ENCODE data around the gene PHOSPHO1. TPM values are rescaled to one million over a fixed set of nuclear protein-coding genes. Genes with fewer than 3 reads are reported as not detected.

Gene PHOSPHO1
- polyA plus RNA-seq, 3 donors from 2014 or later, result 0.77 to 3.6 (median 2.0) TPM

- H3K9me3 Mint-ChIP-seq, result no peaks in the 10 kb centered on the region
- peak overlapping the region in 1 of 5 donors; percentile 39 for H3K4me3 Mint-ChIP-seq
- peaks cover 34 to 55% of the 10 kb centered on the region in 2 donors for H3K4me1 Mint-ChIP-seq
- peaks cover 21 to 41% (median 30%) of the 10 kb centered on the region in 3 donors for H3K36me3 Mint-ChIP-seq
- no peak for DNase-seq
- H3K27me3 Mint-ChIP-seq (ENCODE audit: low read depth in 3 of 3), result no peaks in the 10 kb centered on the region
- peak overlapping the region in 2 of 6 donors; percentile 13 to 45 for H3K27ac Mint-ChIP-seq
Observed at GRCh38 chr17:49203796-49204195, 26.8 kb downstream of the PHOSPHO1 start.

GRCh38 chr17:49201481-49201927, 29.1 kb downstream of the PHOSPHO1 start:
- Mint-ChIP-seq H3K4me3 (no peak overlapping the region), H3K4me1 (peaks cover 19 to 39% of the 10 kb centered on the region in 2 donors), H3K9me3 (no peaks in the 10 kb centered on the region), H3K36me3 (peaks cover 13 to 30% (median 24%) of the 10 kb centered on the region in 3 donors), H3K27me3 (ENCODE audit: low read depth in 3 of 3) (no peaks in the 10 kb centered on the region), H3K27ac (no peak overlapping the region)
- no peak for DNase-seq

DNA sequence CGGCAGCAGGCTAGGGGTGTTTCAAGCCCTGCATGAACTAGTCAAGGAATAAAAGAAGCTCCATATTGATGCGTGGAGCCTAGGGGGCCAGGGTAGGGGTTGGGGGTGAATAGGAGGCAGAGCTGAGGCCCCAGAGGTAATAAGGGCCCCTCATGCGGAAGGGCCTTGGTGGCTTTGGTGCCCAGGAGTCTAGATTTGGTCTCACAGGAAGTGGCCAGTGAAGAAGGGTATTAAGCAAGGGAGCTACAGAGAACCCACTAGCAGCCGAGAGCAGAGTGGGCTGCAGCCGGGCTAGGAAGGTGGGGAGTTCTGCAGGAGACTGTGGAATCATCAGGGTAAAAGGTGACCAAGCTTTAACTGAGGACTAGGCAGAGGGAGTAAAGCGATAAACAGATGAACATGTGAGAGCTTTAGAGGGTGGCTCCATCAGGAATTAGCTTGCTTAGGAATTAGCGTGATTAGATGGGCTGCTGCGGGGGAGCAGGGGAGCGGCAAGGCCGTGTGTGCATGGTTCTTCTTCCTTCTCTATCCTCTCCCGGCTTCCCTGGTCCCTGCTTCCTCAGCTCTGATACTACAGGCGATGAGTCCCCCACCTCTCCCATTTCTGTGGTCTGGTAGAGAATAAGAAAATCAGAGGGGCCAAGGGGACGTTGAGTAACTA, 30.0 kb downstream of the PHOSPHO1 start:
- peak overlapping the region in 2 of 6 donors; percentile 21 to 41 for H3K27ac Mint-ChIP-seq
- H3K9me3 Mint-ChIP-seq, result no peaks in the 10 kb centered on the region
- DNase-seq, result no peak
- H3K27me3 Mint-ChIP-seq (ENCODE audit: low read depth in 3 of 3), result no peaks in the 10 kb centered on the region
- peaks cover 14 to 33% of the 10 kb centered on the region in 2 donors for H3K4me1 Mint-ChIP-seq
- H3K36me3 Mint-ChIP-seq, result peaks cover 7 to 20% (median 15%) of the 10 kb centered on the region in 3 donors
- peak overlapping the region in 1 of 5 donors; percentile 23 for H3K4me3 Mint-ChIP-seq

GRCh38 chr17:49198211-49198610, 32.4 kb downstream of the PHOSPHO1 start:
- H3K4me1 Mint-ChIP-seq, result peaks cover 21 to 34% of the 10 kb centered on the region in 2 donors
- peaks cover 0 to 5% (median 5%) of the 10 kb centered on the region in 3 donors for H3K27me3 Mint-ChIP-seq (ENCODE audit: low read depth in 3 of 3)
- H3K36me3 Mint-ChIP-seq, result peaks cover 3 to 8% (median 7%) of the 10 kb centered on the region in 3 donors

DNA sequence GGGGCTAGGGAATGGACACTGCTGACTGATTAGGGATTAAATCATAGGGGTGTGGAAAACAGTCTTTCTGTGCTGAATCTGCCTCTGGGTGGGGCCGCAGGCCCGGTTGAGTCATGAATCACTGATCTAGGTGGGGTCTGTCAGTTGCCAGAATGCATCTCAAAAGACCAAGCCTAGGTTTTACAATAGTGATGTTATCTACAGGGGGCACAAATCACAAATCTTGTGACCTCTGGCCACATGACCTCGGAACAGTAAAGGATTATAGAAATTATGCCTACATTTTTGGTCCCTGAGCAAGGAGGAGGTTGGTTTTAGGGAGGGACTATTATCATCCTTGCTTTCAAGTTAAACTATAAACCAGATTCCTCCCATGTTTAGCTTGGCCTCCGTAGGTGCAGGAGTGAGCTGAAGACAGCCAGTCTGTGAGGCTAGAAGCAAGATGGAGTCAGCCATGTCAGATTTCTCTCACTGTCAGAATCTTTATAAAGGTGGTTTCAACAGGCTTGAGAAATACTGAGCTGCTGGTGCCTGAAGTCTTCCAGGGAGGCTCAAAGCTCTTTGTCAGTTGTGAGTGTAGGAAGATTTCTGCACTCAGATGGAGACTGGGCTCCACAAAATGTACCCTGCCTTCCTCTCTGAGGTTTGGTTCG, 33.1 kb downstream of the PHOSPHO1 start:
- Mint-ChIP-seq H3K27me3 (ENCODE audit: low read depth in 3 of 3) (peaks cover 6 to 13% (median 12%) of the 10 kb centered on the region in 3 donors), H3K4me3 (no peak overlapping the region), H3K27ac (peak overlapping the region in 1 of 6 donors; percentile 37), H3K4me1 (peaks cover 28 to 40% of the 10 kb centered on the region in 2 donors), H3K36me3 (peaks cover 3 to 5% (median 4%) of the 10 kb centered on the region in 3 donors), H3K9me3 (no peaks in the 10 kb centered on the region)
- no peak for DNase-seq

More at GRCh38 chr17:49198211-49198610, 32.4 kb downstream of the PHOSPHO1 start:
- no peak for DNase-seq
- Mint-ChIP-seq H3K4me3 (no peak overlapping the region), H3K9me3 (no peaks in the 10 kb centered on the region), H3K27ac (no peak overlapping the region)

GRCh38 chr17:49196520-49196919, 34.1 kb downstream of the PHOSPHO1 start:
- Mint-ChIP-seq H3K36me3 (peaks cover 0 to 3% (median 0%) of the 10 kb centered on the region in 3 donors), H3K27me3 (ENCODE audit: low read depth in 3 of 3) (peaks cover 16 to 22% (median 22%) of the 10 kb centered on the region in 3 donors), H3K4me1 (peaks cover 34 to 37% of the 10 kb centered on the region in 2 donors), H3K9me3 (peaks cover 0 to 3% (median 0%) of the 10 kb centered on the region in 6 donors), H3K4me3 (no peak overlapping the region), H3K27ac (peak overlapping the region in 1 of 6 donors; percentile 49)
- DNase-seq, result no peak

- Mint-ChIP-seq H3K9me3 (peaks cover 0 to 3% (median 0%) of the 10 kb centered on the region in 6 donors), H3K36me3 (peaks cover 0 to 3% (median 0%) of the 10 kb centered on the region in 3 donors), H3K27me3 (ENCODE audit: low read depth in 3 of 3) (peaks cover 17 to 23% (median 22%) of the 10 kb centered on the region in 3 donors), H3K27ac (peak overlapping the region in 2 of 6 donors; percentile 23 to 75), H3K4me1 (peaks cover 35 to 42% of the 10 kb centered on the region in 2 donors), H3K4me3 (no peak overlapping the region)
- DNase-seq, result no peak
Observed at GRCh38 chr17:49195751-49196150, 34.8 kb downstream of the PHOSPHO1 start.

- Mint-ChIP-seq H3K4me1 (peaks cover 32 to 42% of the 10 kb centered on the region in 2 donors), H3K36me3 (no peaks in the 10 kb centered on the region), H3K9me3 (peaks cover 0 to 3% (median 0%) of the 10 kb centered on the region in 6 donors), H3K27me3 (ENCODE audit: low read depth in 3 of 3) (peaks cover 18 to 23% (median 22%) of the 10 kb centered on the region in 3 donors), H3K4me3 (peak overlapping the region in 4 of 5 donors; percentile 42 to 58 (median 49)), H3K27ac (peak overlapping the region in 3 of 6 donors; percentile 95 to 99 (median 96))
- no peak for DNase-seq
Observed at GRCh38 chr17:49194297-49194607, 36.3 kb downstream of the PHOSPHO1 start.

DNA sequence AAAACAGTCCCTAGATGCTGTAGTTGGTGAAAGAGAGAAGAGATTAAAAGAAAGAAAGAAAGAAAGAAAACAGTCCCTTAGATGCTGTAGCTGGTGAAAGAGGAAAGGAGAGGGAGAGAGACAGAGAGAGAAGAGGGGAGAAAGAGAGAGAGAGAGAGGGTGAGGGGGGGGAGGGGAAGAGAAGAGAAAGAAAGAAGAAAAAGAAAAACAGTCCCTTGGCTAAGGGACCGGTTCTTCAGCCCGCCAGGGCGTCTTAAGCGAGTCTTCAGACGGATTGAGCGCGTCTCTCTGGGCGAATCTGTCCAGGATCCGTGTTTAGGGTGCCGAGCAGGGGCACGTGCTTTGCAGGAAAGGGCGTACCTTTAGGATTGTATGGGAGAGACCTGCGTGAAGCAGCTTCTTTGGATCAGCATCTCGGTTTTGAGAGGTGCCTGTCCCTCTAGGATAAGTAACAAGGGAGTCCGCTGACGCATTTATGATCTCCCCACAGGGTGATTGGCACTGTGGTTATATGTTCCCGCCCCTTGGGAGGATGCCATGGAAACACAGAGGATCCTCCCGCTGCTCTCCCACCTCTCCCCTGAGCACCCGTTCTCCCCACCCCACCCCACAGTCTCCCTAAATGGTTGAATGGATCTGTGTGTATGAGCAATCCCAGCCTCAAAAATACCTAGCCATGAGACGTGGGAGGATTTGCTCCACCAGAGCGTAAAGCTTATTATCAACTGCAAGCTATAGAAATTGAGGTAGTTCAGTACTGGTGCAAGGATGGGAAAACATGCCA, 36.9 kb downstream of the PHOSPHO1 start:
- Mint-ChIP-seq H3K27me3 (ENCODE audit: low read depth in 3 of 3) (peaks cover 18 to 23% (median 22%) of the 10 kb centered on the region in 3 donors), H3K4me1 (peaks cover 32 to 42% of the 10 kb centered on the region in 2 donors), H3K27ac (peak overlapping the region; percentile 92 to 99 (median 96)), H3K9me3 (peaks cover 0 to 3% (median 0%) of the 10 kb centered on the region in 6 donors), H3K36me3 (no peaks in the 10 kb centered on the region), H3K4me3 (peak overlapping the region; percentile 86 to 96 (median 93))
- no peak for DNase-seq

DNA sequence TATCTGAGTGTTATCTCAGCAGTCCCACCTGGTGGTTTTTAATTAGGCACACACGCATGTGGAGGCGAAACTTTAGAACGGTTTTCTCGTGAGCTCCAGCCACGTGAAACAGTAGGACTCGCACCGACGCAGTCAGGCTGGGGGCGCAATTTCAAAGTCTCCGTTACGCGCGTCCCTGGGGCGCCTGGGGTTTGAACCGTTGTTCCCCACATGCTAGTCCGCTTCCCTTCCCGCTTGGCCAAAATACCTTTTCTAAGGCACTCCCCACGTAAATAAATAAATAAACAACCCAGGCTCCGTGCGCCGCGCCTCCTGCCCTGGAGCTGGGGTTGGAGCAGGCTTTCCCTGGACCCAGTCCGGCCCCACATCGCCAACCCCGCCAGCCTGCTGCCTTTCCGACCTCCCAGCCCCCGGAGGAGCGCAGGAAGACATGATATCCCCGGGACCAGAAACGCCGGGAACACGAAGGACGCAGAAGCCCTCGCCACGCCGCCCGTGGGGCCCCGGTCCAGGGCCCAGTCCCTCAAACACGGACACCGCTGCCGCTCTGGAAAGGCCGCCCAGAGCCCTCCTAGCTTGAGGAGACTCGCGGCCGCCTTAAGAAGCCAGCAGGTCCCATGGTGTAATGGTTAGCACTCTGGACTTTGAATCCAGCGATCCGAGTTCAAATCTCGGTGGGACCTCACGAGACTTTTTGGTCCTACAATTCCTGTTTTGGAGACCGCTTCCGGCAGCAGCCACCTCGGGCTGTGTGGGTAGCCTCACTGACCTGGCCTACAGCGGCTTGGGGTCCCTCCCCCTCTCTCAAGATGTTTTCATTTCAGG, 38.5 kb downstream of the PHOSPHO1 start:
- peak overlapping the region; percentile 92 to 99 (median 96) for H3K27ac Mint-ChIP-seq
- peaks cover 0 to 3% (median 0%) of the 10 kb centered on the region in 6 donors for H3K9me3 Mint-ChIP-seq
- H3K36me3 Mint-ChIP-seq, result no peaks in the 10 kb centered on the region
- DNase-seq, result peak; percentile 91 to 93 (median 92)
- peak overlapping the region; percentile 86 to 96 (median 93) for H3K4me3 Mint-ChIP-seq
- H3K27me3 Mint-ChIP-seq (ENCODE audit: low read depth in 3 of 3), result peaks cover 18 to 23% (median 22%) of the 10 kb centered on the region in 3 donors
- H3K4me1 Mint-ChIP-seq, result peaks cover 32 to 42% of the 10 kb centered on the region in 2 donors

GRCh38 chr17:49191409-49191916, 39.1 kb downstream of the PHOSPHO1 start:
- peak; percentile 68 to 75 (median 74) for DNase-seq
- peak overlapping the region; percentile 92 to 99 (median 96) for H3K27ac Mint-ChIP-seq
- peak overlapping the region; percentile 86 to 96 (median 93) for H3K4me3 Mint-ChIP-seq
- peaks cover 18 to 23% (median 22%) of the 10 kb centered on the region in 3 donors for H3K27me3 Mint-ChIP-seq (ENCODE audit: low read depth in 3 of 3)
- H3K4me1 Mint-ChIP-seq, result peaks cover 31 to 42% of the 10 kb centered on the region in 2 donors
- H3K36me3 Mint-ChIP-seq, result no peaks in the 10 kb centered on the region
- peaks cover 0 to 3% (median 0%) of the 10 kb centered on the region in 6 donors for H3K9me3 Mint-ChIP-seq

GRCh38 chr17:49190932-49191331, 39.7 kb downstream of the PHOSPHO1 start:
- DNase-seq, result peak in 2 of 3 donors; percentile 14 to 34
- no peaks in the 10 kb centered on the region for H3K36me3 Mint-ChIP-seq
- H3K4me3 Mint-ChIP-seq, result peak overlapping the region; percentile 47 to 76 (median 56)
- H3K9me3 Mint-ChIP-seq, result peaks cover 0 to 6% (median under 1%) of the 10 kb centered on the region in 6 donors
- peaks cover 19 to 23% (median 22%) of the 10 kb centered on the region in 3 donors for H3K27me3 Mint-ChIP-seq (ENCODE audit: low read depth in 3 of 3)
- peaks cover 31 to 42% of the 10 kb centered on the region in 2 donors for H3K4me1 Mint-ChIP-seq
- peak overlapping the region; percentile 86 to 99 (median 92) for H3K27ac Mint-ChIP-seq

All from immature natural killer cell (primary cell).